WTC11 (cell line): Measurements from ENCODE around the gene ABCA1. TPM values are rescaled to one million over a fixed set of nuclear protein-coding genes. Genes with fewer than 3 reads are reported as not detected.

Experiments
- ATAC-seq: fragments of 200-7000 bp; cut with Tn5 transposase; 2 replicates; pipeline ENCODE4 v1.10.0; 2021; ENCODE audit warnings: mild to moderate bottlenecking, moderate library complexity
- CTCF ChIA-PET: fragments of 300-600 bp; sonication (Branson Sonifier 250); formaldehyde crosslinking; loops from one replicate; lab custom pipeline; 2021; ENCODE audit warnings: antibody characterized with exemption; lab: Charles Lee
- POLR2A ChIA-PET: fragments of 350-600 bp; sonication (Branson Sonifier 250); formaldehyde crosslinking; loops from one replicate; lab custom pipeline; 2021; ENCODE audit warnings: antibody characterized with exemption; lab: Charles Lee
- DNase-seq: peaks from one replicate; pipeline ENCODE4 v3.0.0; 2021; ENCODE audit warnings: low spot score
- H3K27ac Mint-ChIP-seq: 2 replicates; pipeline ENCODE4 v1.8.0; 2021; ENCODE audit warnings: mixed read lengths
- H3K27me3 Mint-ChIP-seq: 2 replicates; pipeline ENCODE4 v1.8.0; 2021; ENCODE audit warnings: low read depth, mild to moderate bottlenecking, moderate library complexity, mixed read lengths
- H3K36me3 Mint-ChIP-seq: 2 replicates; pipeline ENCODE4 v1.8.0; 2021; ENCODE audit warnings: mixed read lengths
- H3K4me1 Mint-ChIP-seq: 2 replicates; pipeline ENCODE4 v1.8.0; 2022; ENCODE audit warnings: mixed read lengths
- H3K4me3 Mint-ChIP-seq: 2 replicates; pipeline ENCODE4 v1.8.0; 2021; ENCODE audit warnings: mild to moderate bottlenecking, moderate library complexity, mixed read lengths
- H3K9me3 Mint-ChIP-seq: 2 replicates; pipeline ENCODE4 v1.8.0; 2021; ENCODE audit warnings: mixed read lengths
- CREB1 ChIP-seq: sonication (generic); formaldehyde crosslinking; IDR thresholded peaks from 2 replicates; pipeline ENCODE4 v1.8.0; 2023; ENCODE audit warnings: mild to moderate bottlenecking, missing genetic modification reagents
- FOXJ3 ChIP-seq: sonication (generic); formaldehyde crosslinking; IDR thresholded peaks from 2 replicates; pipeline ENCODE4 v1.9.0; 2021; ENCODE audit warnings: missing genetic modification reagents, mild to moderate bottlenecking, borderline replicate concordance
- FOXK1 ChIP-seq: sonication (generic); formaldehyde crosslinking; IDR thresholded peaks from 2 replicates; pipeline ENCODE4 v1.8.0; 2022; ENCODE audit warnings: mild to moderate bottlenecking, moderate library complexity, missing genetic modification reagents
- FOXP1 ChIP-seq: sonication (generic); formaldehyde crosslinking; IDR thresholded peaks from 2 replicates; pipeline ENCODE4 v1.8.0; 2022; ENCODE audit warnings: missing genetic modification reagents, mild to moderate bottlenecking, moderate library complexity, borderline replicate concordance
- FOXP4 ChIP-seq: sonication (generic); formaldehyde crosslinking; IDR thresholded peaks from 2 replicates; pipeline ENCODE4 v1.8.0; 2022; ENCODE audit warnings: mild to moderate bottlenecking, missing genetic modification reagents
- HMGA2 ChIP-seq: fragments of 250-450 bp; sonication (Bioruptor Pico); IDR thresholded peaks from 2 replicates; pipeline ENCODE4 v1.4.0; 2021; ENCODE audit warnings: mild to moderate bottlenecking, moderate library complexity
- HMGXB4 ChIP-seq: sonication (generic); formaldehyde crosslinking; IDR thresholded peaks from 2 replicates; pipeline ENCODE4 v1.8.1; 2023; ENCODE audit warnings: mild to moderate bottlenecking, moderate library complexity, missing genetic modification reagents
- IRF2 ChIP-seq: sonication (generic); formaldehyde crosslinking; IDR thresholded peaks from 2 replicates; pipeline ENCODE4 v1.8.0; 2022; ENCODE audit warnings: low read depth, missing genetic modification reagents, borderline replicate concordance
- JAZF1 ChIP-seq: fragments of 250-450 bp; sonication (Bioruptor Pico); IDR thresholded peaks from 2 replicates; pipeline ENCODE4 v1.9.0; 2021; ENCODE audit warnings: moderate library complexity, mild to moderate bottlenecking, inconsistent platforms
- MAX ChIP-seq: sonication (generic); formaldehyde crosslinking; IDR thresholded peaks from 2 replicates; pipeline ENCODE4 v1.8.0; 2022; ENCODE audit warnings: mild to moderate bottlenecking, missing genetic modification reagents
- MYBL2 ChIP-seq: sonication (generic); formaldehyde crosslinking; IDR thresholded peaks from 2 replicates; pipeline ENCODE4 v1.8.1; 2023; ENCODE audit warnings: mild to moderate bottlenecking, moderate library complexity, missing genetic modification reagents
- NR3C1 ChIP-seq: sonication (generic); formaldehyde crosslinking; conservative IDR thresholded peaks from 2 replicates; pipeline ENCODE4 v1.8.1; 2023; ENCODE audit warnings: low read depth, mild to moderate bottlenecking, missing genetic modification reagents
- SMAD4 ChIP-seq: sonication (generic); formaldehyde crosslinking; IDR thresholded peaks from 2 replicates; pipeline ENCODE4 v1.8.0; 2022; ENCODE audit warnings: mild to moderate bottlenecking, missing genetic modification reagents
- SP1 ChIP-seq: sonication (generic); formaldehyde crosslinking; conservative IDR thresholded peaks from 2 replicates; pipeline ENCODE4 v1.8.1; 2022; ENCODE audit warnings: missing genetic modification reagents
- STAT6 ChIP-seq: sonication (generic); formaldehyde crosslinking; conservative IDR thresholded peaks from 2 replicates; pipeline ENCODE4 v1.8.1; 2023; ENCODE audit warnings: mild to moderate bottlenecking, low read depth, missing genetic modification reagents, moderate library complexity
- TCF7 ChIP-seq: sonication (generic); formaldehyde crosslinking; IDR thresholded peaks from 2 replicates; pipeline ENCODE4 v1.8.0; 2022; ENCODE audit warnings: mild to moderate bottlenecking, low read depth, missing genetic modification reagents, moderate library complexity
- TEAD4 ChIP-seq: sonication (generic); formaldehyde crosslinking; IDR thresholded peaks from 2 replicates; pipeline ENCODE4 v1.8.0; 2022; ENCODE audit warnings: mild to moderate bottlenecking, missing genetic modification reagents
- TP53 ChIP-seq: sonication (generic); formaldehyde crosslinking; IDR thresholded peaks from 2 replicates; pipeline ENCODE4 v1.8.1; 2023; ENCODE audit warnings: mild to moderate bottlenecking, missing genetic modification reagents
- USF1 ChIP-seq: sonication (generic); formaldehyde crosslinking; IDR thresholded peaks from 2 replicates; pipeline ENCODE4 v1.8.0; 2022; ENCODE audit warnings: mild to moderate bottlenecking, missing genetic modification reagents
- ZNF396 ChIP-seq: fragments of 250-450 bp; sonication (Bioruptor Pico); IDR thresholded peaks from 2 replicates; pipeline ENCODE4 v1.8.0; 2021; ENCODE audit warnings: mild to moderate bottlenecking, moderate library complexity, borderline replicate concordance
- total RNA-seq: library from RNA; stranded (reverse); gene quantifications from 3 replicates; pipeline ENCODE4 v1.2.3, GENCODE V29; 2021

ABCA1 gene
- total RNA-seq, 1 experiment from 2014 or later: 7.8 TPM

GRCh38 chr9:104882086-104882485 is 45.9 kb downstream of the ABCA1 start:
- DNase-seq (no peak), ATAC-seq (no peak)
- CTCF ChIA-PET: no interaction called here
- POLR2A ChIA-PET: interaction anchor here (1.2 to 1.3 kb wide), 2 partner anchors 14 to 45 kb away, joined by 3 to 5 read pairs; no protein-coding TSS in a partner anchor
- H3K36me3 Mint-ChIP-seq: no peaks in the 10 kb centered on the region
- H3K27ac Mint-ChIP-seq: no peak overlapping the region
- H3K27me3 Mint-ChIP-seq: peaks cover 23% of the 10 kb centered on the region
- no peak overlapping the region for H3K4me3 Mint-ChIP-seq
- H3K9me3 Mint-ChIP-seq: no peaks in the 10 kb centered on the region
- TF ChIP-seq ZNF396 (CRISPR knock-in tag) (no peak), MYBL2 (CRISPR knock-in tag) (no peak), CREB1 (no peak), SMAD4 (no peak), NR3C1 (CRISPR knock-in tag) (no peak), USF1 (CRISPR knock-in tag) (no peak), HMGA2 (CRISPR knock-in tag) (no peak), TEAD4 (CRISPR knock-in tag) (no peak), SP1 (CRISPR knock-in tag) (no peak), STAT6 (CRISPR knock-in tag) (no peak), JAZF1 (CRISPR knock-in tag) (no peak), HMGXB4 (CRISPR knock-in tag) (no peak), FOXP4 (no peak), TCF7 (CRISPR knock-in tag) (no peak), FOXP1 (CRISPR knock-in tag) (no peak), IRF2 (no peak), FOXK1 (CRISPR knock-in tag) (no peak), FOXJ3 (CRISPR knock-in tag) (no peak), MAX (CRISPR knock-in tag) (no peak), TP53 (CRISPR knock-in tag) (no peak)
- TF ChIP-seq, all 79 proteins: peak for 0
- peaks cover 69% of the 10 kb centered on the region for H3K4me1 Mint-ChIP-seq
